Neuron (in vitro differentiated cells): Measurements from ENCODE around the gene AVP.
"Not testable (repeated sequence)": the region's sequence is repeated elsewhere in the genome, so short reads cannot be mapped to it uniquely, and the experiment has no call there.

ENCODE experiments used
- H2AFZ ChIP-seq: one replicate; pipeline ENCODE4 v1.6.1; 2013; ENCODE audit warnings: low read depth, mild to moderate bottlenecking, inconsistent platforms, low read length, moderate library complexity
- H3K27me3 ChIP-seq: one replicate; pipeline ENCODE4 v1.6.1; 2013; ENCODE audit warnings: low read length; ENCODE audit not compliant: insufficient read depth
- H3K36me3 ChIP-seq: one replicate; pipeline ENCODE4 v1.6.1; 2013; ENCODE audit warnings: low read length; ENCODE audit not compliant: insufficient read depth
- H3K4me1 ChIP-seq: one replicate; pipeline ENCODE4 v1.6.1; 2013; ENCODE audit warnings: low read length; ENCODE audit not compliant: insufficient read depth
- H3K4me3 ChIP-seq: 2 replicates; pipeline ENCODE4 v1.5.1; 2013; ENCODE audit warnings: mild to moderate bottlenecking, low read length, moderate library complexity
- H3K9me3 ChIP-seq: one replicate; pipeline ENCODE4 v1.6.1; 2013; ENCODE audit warnings: low read length

The AVP gene

GRCh38 chr20:3085571-3086072 lies 1.1 kb upstream of the AVP start:
- H3K36me3 ChIP-seq: no peaks in the 10 kb centered on the region
- H3K9me3 ChIP-seq: no peaks in the 10 kb centered on the region
- H3K27me3 ChIP-seq: peaks cover 46% of the 10 kb centered on the region
- no peak overlapping the region for H3K4me3 ChIP-seq
- H3K4me1 ChIP-seq: peaks cover 4% of the 10 kb centered on the region
- no peak overlapping the region for H2AFZ ChIP-seq

DNA sequence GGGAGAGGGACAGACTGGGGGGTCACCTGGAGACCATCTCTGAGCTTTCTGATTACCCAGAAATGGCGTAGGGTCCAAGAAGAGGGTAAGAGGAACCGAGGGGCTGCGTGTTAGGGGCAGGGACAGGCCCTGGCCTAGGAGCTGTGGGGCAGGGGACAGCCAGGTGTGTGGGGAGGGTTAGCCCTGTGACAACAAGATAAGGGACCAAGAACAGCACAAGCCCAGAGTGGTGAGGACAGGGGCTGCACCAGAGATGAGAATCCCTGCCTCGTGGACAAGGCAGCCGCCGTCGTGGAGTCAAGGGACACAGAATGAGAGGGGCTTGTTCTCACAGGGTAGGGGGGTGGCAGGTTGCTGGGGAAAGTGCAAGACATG lies 449 bp upstream of the AVP start:
- H3K4me3 ChIP-seq: no peak overlapping the region
- H3K27me3 ChIP-seq: peaks cover 48% of the 10 kb centered on the region
- peaks cover 4% of the 10 kb centered on the region for H3K4me1 ChIP-seq
- H3K9me3 ChIP-seq: no peaks in the 10 kb centered on the region
- H3K36me3 ChIP-seq: no peaks in the 10 kb centered on the region
- H2AFZ ChIP-seq: no peak overlapping the region

DNA sequence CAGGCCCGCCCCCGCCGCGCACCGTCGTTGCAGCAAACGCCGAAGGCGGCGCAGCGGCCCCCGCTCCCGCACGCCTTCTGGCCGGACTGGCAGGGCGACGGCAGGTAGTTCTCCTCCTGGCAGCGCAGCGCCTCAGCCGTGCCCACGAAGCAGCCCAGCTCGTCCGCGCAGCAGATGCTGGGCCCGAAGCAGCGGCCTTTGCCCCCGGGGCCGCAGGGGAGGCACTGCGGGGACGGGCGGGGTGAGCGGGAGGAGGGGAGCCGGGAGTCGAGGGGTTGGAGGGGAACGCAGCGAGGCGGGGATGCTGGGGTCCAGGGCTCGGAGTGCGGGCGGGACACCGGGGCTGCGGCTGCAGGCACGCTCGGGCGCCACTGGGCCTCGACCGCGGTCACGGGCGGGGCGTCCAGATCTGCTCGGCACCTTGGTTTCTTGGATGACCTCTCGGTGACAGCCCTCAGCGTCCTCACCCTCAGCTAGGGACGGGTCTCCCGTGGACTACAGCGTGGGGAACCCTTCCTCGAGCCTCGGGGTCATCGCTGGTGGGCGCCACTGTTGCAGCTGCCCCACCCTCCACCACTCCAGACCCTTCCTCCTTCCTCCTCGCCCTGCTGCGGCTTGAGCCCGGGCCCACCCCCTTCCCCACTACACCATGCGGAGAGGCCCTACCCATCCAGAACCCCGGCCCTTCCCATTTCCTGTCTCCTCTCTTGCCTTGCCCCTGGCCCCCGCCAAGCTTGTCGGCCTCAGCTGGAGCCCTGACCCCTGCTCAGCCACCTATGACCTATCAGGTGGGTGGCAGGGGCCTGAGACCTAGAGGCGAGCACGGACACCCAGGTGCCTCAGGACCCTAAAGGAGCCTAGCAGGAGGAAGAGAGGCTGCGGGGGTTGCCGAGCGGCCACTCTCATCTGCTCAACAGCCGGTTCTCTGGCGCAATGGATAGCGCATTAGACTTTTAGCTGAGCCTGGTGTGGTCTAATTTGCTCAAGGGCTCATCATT lies 1.3 kb downstream of the AVP start:
- no peaks in the 10 kb centered on the region for H3K36me3 ChIP-seq
- H3K27me3 ChIP-seq: peaks cover 48% of the 10 kb centered on the region
- peaks cover 4% of the 10 kb centered on the region for H3K4me1 ChIP-seq
- H3K4me3 ChIP-seq: no peak overlapping the region
- no peak overlapping the region for H2AFZ ChIP-seq
- peaks cover 1% of the 10 kb centered on the region for H3K9me3 ChIP-seq

DNA sequence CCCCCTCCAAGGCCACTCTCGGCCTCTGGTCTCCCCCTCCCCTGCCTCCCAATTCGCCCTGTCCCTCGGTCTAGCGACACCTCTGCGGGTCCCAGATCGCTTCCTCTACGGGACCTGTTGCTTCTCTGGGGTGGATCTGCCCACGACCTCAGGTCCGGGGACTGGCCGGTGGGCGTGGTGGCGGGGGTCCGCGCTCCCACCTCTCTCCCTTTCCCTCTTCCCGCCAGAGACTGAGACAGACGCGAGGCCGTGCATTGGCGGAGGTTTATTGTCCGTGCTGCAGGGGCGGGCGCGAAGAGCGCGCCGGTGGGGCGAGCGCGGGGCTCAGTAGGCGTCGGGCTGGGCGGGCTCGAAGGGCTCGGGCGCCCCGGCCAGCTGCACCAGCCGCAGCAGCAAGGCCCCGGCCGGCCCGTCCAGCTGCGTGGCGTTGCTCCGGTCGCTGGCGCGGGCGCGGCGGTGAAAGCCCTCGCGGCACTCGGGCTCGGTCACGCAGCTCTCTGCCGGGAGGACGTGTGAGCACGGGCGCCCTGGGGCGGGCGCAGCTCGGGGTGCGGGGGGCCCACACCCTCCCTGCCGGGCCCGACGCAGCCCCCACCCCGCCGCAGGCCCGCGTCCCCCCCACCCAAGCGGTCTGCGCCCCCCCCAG lies 2.1 kb downstream of the AVP start:
- Histone ChIP-seq H2AFZ (no peak overlapping the region), H3K27me3 (peaks cover 48% of the 10 kb centered on the region), H3K9me3 (peaks cover 4% of the 10 kb centered on the region), H3K36me3 (no peaks in the 10 kb centered on the region), H3K4me3 (no peak overlapping the region), H3K4me1 (peaks cover 4% of the 10 kb centered on the region)

GRCh38 chr20:3081641-3082040 lies 2.9 kb downstream of the AVP start:
- H3K4me1 ChIP-seq: peaks cover 4% of the 10 kb centered on the region

GRCh38 chr20:3080939-3081388 lies 3.6 kb downstream of the AVP start:
- Histone ChIP-seq H3K9me3 (peaks cover 4% of the 10 kb centered on the region), H3K27me3 (peaks cover 48% of the 10 kb centered on the region), H3K4me3 (no peak overlapping the region), H2AFZ (no peak overlapping the region), H3K4me1 (peaks cover 4% of the 10 kb centered on the region), H3K36me3 (no peaks in the 10 kb centered on the region)

More at GRCh38 chr20:3081641-3082040, 2.9 kb downstream of the AVP start:
- Histone ChIP-seq H3K9me3 (peaks cover 4% of the 10 kb centered on the region), H3K4me3 (no peak overlapping the region), H3K36me3 (no peaks in the 10 kb centered on the region), H3K27me3 (peaks cover 48% of the 10 kb centered on the region), H2AFZ (no peak overlapping the region)

- Histone ChIP-seq H3K36me3 (no peaks in the 10 kb centered on the region), H3K27me3 (peaks cover 24% of the 10 kb centered on the region), H3K4me3 (no peak overlapping the region), H3K9me3 (peaks cover 4% of the 10 kb centered on the region), H3K4me1 (peaks cover 5% of the 10 kb centered on the region), H2AFZ (no peak overlapping the region)
These were observed 6.8 kb downstream of the AVP start for GRCh38 chr20:3077618-3078134.

DNA sequence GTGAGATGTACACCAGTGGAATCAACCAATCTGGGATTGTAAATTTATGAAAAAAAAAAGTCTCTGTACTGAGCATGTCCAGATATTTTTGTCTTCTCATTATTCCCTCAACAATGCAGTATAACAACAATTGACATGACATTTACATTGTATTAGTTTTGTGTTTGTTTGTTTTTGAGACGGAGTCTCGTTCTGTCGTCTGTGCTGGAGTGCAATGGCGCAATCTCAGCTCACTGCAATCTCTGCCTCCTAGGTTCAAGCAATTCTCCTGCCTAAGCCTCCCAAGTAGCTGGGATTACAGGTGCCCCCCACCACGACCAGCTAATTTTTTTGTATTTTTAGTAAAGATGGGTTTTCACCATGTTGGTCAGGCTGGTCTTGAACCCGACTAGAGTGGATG lies 9.2 kb downstream of the AVP start:
- H3K4me3 ChIP-seq, H3K27me3 ChIP-seq, H2AFZ ChIP-seq, H3K9me3 ChIP-seq, H3K36me3 ChIP-seq, H3K4me1 ChIP-seq: not testable (repeated sequence)

GRCh38 chr20:3074812-3075211 lies 9.7 kb downstream of the AVP start:
- peaks cover 4% of the 10 kb centered on the region for H3K4me1 ChIP-seq
- peaks cover 9% of the 10 kb centered on the region for H3K9me3 ChIP-seq
- no peak overlapping the region for H2AFZ ChIP-seq
- H3K36me3 ChIP-seq: no peaks in the 10 kb centered on the region
- no peak overlapping the region for H3K4me3 ChIP-seq
- peaks cover 2% of the 10 kb centered on the region for H3K27me3 ChIP-seq

DNA sequence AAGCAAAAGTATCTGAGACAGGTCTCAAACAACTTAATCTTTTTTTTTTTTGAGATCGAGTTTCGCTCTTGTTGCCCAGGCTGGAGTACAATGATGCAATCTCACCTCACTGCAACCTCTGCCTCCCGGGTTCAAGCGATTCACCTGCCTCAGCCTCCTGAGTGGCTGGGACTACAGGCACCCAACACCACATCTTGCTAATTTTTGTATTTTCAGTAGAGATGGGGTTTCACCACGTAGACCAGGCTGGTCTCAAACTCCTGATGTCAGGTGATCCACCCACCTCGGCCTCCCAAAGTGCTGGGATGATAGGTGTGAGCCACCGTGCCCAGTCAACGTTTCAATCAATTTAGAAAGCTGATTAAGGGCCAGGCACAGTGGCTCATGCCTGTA lies 11.3 kb downstream of the AVP start:
- not testable (repeated sequence) for H3K27me3 ChIP-seq, H3K9me3 ChIP-seq, H3K4me3 ChIP-seq, H3K36me3 ChIP-seq, H2AFZ ChIP-seq, H3K4me1 ChIP-seq

DNA sequence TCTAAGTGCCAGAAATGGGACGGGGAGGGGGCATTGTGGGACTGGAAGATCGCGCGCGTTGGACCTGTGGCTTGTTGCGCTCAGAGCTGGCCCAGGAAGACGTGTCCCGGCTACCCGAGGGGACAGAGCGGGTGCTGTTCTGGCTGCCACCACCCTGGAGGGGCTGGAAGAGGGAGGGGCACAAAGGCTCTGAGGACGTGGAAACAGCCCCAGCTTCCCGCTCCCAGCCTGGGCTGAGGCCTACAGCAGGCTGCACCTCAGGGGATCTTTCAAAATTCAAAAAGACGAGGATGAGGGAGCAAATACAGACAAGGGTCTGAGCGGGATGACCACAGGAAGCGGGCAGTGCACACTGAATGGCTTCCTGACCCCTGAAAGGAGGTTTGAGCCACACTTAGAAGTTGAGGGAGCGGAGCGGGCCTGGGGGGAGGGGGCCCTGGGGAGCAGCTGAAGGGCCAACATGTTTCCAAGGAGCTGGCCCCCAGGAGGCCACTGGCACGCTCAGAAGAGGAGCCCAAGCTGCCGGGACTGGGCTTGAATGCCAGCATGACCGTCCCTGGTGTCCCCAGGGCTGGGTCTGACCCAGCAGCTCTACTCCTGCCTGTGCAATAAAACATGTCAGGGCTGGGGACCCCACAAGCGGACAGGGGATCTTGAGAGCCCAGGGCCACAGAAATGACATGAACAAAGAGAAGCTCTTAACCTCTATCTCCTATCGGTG lies 11.8 kb downstream of the AVP start:
- Histone ChIP-seq H3K4me1 (peaks cover 9% of the 10 kb centered on the region), H3K27me3 (peaks cover 2% of the 10 kb centered on the region), H3K4me3 (no peak overlapping the region), H2AFZ (no peak overlapping the region), H3K9me3 (peaks cover 6% of the 10 kb centered on the region), H3K36me3 (no peaks in the 10 kb centered on the region)

DNA sequence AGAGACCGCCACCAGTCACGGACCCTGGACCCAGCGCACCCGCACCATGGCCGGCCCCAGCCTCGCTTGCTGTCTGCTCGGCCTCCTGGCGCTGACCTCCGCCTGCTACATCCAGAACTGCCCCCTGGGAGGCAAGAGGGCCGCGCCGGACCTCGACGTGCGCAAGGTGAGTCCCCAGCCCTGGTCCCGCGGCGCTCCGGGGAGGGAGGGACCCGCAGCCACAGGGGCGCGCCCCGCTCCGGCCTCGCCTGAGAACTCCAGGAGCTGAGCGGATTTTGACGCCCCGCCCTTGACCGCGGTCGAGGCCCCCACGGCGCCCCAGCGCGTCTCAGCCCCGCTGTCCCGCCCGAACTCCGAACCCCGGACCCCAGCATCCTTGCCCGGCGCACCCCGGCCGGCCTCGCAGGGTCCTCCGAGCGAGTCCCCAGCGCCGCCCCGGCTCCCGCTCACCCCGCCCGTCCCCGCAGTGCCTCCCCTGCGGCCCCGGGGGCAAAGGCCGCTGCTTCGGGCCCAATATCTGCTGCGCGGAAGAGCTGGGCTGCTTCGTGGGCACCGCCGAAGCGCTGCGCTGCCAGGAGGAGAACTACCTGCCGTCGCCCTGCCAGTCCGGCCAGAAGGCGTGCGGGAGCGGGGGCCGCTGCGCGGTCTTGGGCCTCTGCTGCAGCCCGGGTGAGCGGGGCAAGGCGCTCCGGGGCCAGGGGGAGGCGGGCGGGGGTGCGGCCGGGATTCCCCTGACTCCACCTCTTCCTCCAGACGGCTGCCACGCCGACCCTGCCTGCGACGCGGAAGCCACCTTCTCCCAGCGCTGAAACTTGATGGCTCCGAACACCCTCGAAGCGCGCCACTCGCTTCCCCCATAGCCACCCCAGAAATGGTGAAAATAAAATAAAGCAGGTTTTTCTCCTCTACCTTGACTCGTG lies 12.7 kb downstream of the AVP start, which contains the start of gene OXT:
OXT (plus strand) TSS at position 11 of the 920 bp plus-strand sequence; CDS start at position 47, 36 bp downstream.
- no peak within 1 kb of the TSS for H2AFZ ChIP-seq
- H3K36me3 ChIP-seq: no peaks in the 10 kb centered on the region
- H3K4me1 ChIP-seq: peaks cover 9% of the 10 kb centered on the region
- peaks cover 2% of the 10 kb centered on the region for H3K27me3 ChIP-seq
- H3K9me3 ChIP-seq: peaks cover 5% of the 10 kb centered on the region
- no peak within 1 kb of the TSS for H3K4me3 ChIP-seq
